Esophagus squamous epithelium (tissue), 4 donors: ENCODE data around the gene GRIK1.

Source experiments
- POLR2A ChIP-seq, 4 donors: fragments of 450-650 bp; IDR thresholded peaks; one replicate each; pipeline ENCODE4 v1.6.1; 2017; ENCODE audit warnings: antibody characterized with exemption in 4 of 4, mild to moderate bottlenecking in 4 of 4, moderate library complexity in 3 of 4
- TF ChIP-seq, protein P1 (sequence below), 6 experiments: fragments of 450-650 bp in 4 of 6; fragments of 200-600 bp in 2 of 6; sonication (generic) in 2 of 6; IDR thresholded peaks; one replicate each; pipeline ENCODE4 v1.5.1; 2016 to 2019; ENCODE audit warnings: antibody characterized with exemption in 6 of 6, mild to moderate bottlenecking in 4 of 6, moderate library complexity in 4 of 6

DNA sequence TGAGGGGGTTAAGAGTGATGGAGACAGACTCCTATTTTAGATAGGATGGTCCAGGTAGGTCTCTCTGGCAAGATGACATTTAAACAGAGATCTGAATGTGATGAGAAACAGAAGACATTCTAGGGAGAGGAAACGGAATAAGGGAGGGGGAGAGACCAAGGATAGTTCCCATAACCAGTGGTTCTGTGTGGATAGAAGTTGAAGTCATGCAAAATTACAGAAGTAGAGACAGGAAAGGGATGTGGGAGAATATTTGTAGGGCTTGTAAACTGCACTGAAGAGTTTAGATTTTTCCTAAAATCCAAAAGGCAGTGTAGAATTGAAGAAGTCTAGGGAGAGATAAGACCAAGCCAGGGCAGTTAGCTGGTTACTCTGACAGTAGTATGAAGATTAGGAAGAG lies 200.6 kb downstream of the GRIK1 start:
- TF ChIP-seq, protein P1, sequence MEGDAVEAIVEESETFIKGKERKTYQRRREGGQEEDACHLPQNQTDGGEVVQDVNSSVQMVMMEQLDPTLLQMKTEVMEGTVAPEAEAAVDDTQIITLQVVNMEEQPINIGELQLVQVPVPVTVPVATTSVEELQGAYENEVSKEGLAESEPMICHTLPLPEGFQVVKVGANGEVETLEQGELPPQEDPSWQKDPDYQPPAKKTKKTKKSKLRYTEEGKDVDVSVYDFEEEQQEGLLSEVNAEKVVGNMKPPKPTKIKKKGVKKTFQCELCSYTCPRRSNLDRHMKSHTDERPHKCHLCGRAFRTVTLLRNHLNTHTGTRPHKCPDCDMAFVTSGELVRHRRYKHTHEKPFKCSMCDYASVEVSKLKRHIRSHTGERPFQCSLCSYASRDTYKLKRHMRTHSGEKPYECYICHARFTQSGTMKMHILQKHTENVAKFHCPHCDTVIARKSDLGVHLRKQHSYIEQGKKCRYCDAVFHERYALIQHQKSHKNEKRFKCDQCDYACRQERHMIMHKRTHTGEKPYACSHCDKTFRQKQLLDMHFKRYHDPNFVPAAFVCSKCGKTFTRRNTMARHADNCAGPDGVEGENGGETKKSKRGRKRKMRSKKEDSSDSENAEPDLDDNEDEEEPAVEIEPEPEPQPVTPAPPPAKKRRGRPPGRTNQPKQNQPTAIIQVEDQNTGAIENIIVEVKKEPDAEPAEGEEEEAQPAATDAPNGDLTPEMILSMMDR (IDR thresholded peaks at IDR 0.05) = no peak
- no peak for TF ChIP-seq POLR2A (IDR thresholded peaks at IDR 0.05)
